HFFc6 (cell line): Measurements from ENCODE around the gene FRAS1. TPM values are rescaled to one million over a fixed set of nuclear protein-coding genes. Genes with fewer than 3 reads are reported as not detected.
"Not testable (repeated sequence)": the region's sequence is repeated elsewhere in the genome, so short reads cannot be mapped to it uniquely, and the experiment has no call there.

Source experiments
- DNase-seq: peaks from one replicate; pipeline ENCODE4 v3.0.0-alpha.2; 2018
- H3K27ac Mint-ChIP-seq: 2 replicates; pipeline ENCODE4 v1.8.0; 2020; ENCODE audit warnings: mild to moderate bottlenecking, mixed read lengths
- H3K27me3 Mint-ChIP-seq: 2 replicates; pipeline ENCODE4 v1.8.0; 2021; ENCODE audit warnings: mild to moderate bottlenecking, moderate library complexity, mixed read lengths; ENCODE audit not compliant: insufficient read depth
- H3K36me3 Mint-ChIP-seq: 2 replicates; pipeline ENCODE4 v1.8.0; 2021; ENCODE audit warnings: low read depth, mixed read lengths
- H3K4me1 Mint-ChIP-seq: 2 replicates; pipeline ENCODE4 v1.8.0; 2020; ENCODE audit warnings: low read depth, mixed read lengths
- H3K4me3 Mint-ChIP-seq: 2 replicates; pipeline ENCODE4 v1.8.0; 2020; ENCODE audit warnings: mild to moderate bottlenecking, moderate library complexity, mixed read lengths
- H3K9me3 Mint-ChIP-seq: 2 replicates; pipeline ENCODE4 v1.8.0; 2020; ENCODE audit warnings: mild to moderate bottlenecking, mixed read lengths
- long read RNA-seq: library from polyadenylated mRNA; unstranded; transcript quantifications from one replicate; pipeline ENCODE4 v2.0.0, GENCODE V29; 2019
- total RNA-seq, 6 experiments: library from RNA; stranded (reverse); fragmentation: NEBNext Ultra II Directional; extraction: Animal tissue kit (Norgen Biotek cat#: 25700); gene quantifications; 2 replicates in 1 of 6; 3 replicates in 5 of 6; pipeline ENCODE4 v1.2.3, GENCODE V29; 2021
- TF ChIP-seq, protein P1 (sequence below): fragments of 200-600 bp; sonication (generic); IDR thresholded peaks from 2 replicates; pipeline ENCODE4 v1.5.0; 2021; ENCODE audit warnings: antibody characterized with exemption, mild to moderate bottlenecking

FRAS1 gene, protein sequence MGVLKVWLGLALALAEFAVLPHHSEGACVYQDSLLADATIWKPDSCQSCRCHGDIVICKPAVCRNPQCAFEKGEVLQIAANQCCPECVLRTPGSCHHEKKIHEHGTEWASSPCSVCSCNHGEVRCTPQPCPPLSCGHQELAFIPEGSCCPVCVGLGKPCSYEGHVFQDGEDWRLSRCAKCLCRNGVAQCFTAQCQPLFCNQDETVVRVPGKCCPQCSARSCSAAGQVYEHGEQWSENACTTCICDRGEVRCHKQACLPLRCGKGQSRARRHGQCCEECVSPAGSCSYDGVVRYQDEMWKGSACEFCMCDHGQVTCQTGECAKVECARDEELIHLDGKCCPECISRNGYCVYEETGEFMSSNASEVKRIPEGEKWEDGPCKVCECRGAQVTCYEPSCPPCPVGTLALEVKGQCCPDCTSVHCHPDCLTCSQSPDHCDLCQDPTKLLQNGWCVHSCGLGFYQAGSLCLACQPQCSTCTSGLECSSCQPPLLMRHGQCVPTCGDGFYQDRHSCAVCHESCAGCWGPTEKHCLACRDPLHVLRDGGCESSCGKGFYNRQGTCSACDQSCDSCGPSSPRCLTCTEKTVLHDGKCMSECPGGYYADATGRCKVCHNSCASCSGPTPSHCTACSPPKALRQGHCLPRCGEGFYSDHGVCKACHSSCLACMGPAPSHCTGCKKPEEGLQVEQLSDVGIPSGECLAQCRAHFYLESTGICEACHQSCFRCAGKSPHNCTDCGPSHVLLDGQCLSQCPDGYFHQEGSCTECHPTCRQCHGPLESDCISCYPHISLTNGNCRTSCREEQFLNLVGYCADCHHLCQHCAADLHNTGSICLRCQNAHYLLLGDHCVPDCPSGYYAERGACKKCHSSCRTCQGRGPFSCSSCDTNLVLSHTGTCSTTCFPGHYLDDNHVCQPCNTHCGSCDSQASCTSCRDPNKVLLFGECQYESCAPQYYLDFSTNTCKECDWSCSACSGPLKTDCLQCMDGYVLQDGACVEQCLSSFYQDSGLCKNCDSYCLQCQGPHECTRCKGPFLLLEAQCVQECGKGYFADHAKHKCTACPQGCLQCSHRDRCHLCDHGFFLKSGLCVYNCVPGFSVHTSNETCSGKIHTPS (N-terminal part only)
- total RNA-seq, result 10 to 100 TPM in 1 of 6 experiments, 1 to 10 TPM in 5; 1.7 to 11.0 (median 2.3) TPM
- long read RNA-seq, partial matches to known transcripts, result 4 of 8 reads
- long read RNA-seq, other reads (novel, unspliced or antisense), result 4 of 8 reads

DNA sequence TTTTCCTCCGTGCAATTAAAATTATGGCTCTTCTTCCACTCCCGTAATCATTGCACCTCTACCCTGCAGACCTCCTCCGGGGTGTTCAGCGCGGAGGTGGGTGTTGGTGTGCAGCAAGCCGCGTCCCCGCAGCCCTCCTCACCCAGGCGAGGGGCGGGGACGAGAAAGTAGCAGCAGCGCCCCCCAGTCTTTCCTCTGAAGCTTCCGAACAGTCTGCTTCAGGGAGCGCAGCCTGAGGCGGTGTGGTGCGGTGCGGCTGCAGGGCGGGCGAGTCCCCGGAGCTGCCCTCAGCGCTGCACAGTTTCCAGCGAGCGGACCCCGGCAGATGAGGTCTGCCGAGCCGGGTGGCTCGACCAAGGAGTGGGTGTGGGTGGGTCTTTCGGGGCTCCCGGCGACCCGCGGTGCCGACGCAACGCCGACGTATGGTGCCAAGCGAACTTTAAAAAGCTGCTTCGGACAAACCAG, at the start of gene FRAS1:
FRAS1 (plus strand) TSS at position 189 of the 465 bp plus-strand sequence. CDS start 687 bp downstream, outside the sequence.
- peak; percentile 22 for DNase-seq
- Mint-ChIP-seq H3K9me3 (no peaks in the 10 kb centered on the region), H3K4me3 (peak within 1 kb of the TSS; percentile 93), H3K36me3 (no peaks in the 10 kb centered on the region), H3K27ac (peak within 1 kb of the TSS; percentile 59; the same call in 1 of the 2 replicates), H3K27me3 (peaks cover 3% of the 10 kb centered on the region), H3K4me1 (peaks cover 28% of the 10 kb centered on the region)
- TF ChIP-seq, protein P1, sequence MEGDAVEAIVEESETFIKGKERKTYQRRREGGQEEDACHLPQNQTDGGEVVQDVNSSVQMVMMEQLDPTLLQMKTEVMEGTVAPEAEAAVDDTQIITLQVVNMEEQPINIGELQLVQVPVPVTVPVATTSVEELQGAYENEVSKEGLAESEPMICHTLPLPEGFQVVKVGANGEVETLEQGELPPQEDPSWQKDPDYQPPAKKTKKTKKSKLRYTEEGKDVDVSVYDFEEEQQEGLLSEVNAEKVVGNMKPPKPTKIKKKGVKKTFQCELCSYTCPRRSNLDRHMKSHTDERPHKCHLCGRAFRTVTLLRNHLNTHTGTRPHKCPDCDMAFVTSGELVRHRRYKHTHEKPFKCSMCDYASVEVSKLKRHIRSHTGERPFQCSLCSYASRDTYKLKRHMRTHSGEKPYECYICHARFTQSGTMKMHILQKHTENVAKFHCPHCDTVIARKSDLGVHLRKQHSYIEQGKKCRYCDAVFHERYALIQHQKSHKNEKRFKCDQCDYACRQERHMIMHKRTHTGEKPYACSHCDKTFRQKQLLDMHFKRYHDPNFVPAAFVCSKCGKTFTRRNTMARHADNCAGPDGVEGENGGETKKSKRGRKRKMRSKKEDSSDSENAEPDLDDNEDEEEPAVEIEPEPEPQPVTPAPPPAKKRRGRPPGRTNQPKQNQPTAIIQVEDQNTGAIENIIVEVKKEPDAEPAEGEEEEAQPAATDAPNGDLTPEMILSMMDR, result peak; percentile 36; the same call in 1 of the 2 replicates

DNA sequence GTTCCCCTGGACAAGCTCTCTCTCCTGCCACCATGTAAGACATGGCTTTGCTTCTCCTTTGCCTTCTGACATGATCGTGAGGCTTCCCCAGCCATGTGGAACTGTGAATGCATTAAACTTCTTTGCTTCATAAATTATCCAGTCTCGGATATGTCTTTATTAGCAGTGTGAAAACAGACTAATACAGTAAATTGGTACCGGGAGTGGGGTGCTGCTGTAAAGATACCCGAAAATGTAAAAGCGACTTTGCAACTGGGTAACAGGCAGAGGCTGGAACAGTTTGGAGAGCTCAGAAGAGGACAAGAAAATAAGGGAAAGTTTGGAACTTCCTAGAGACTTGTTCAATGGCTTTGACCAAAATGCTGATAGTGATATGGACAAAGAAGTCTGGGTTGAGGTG, 46.1 kb upstream of the FRAS1 start:
- not testable (repeated sequence) for H3K27me3 Mint-ChIP-seq, H3K4me1 Mint-ChIP-seq, H3K4me3 Mint-ChIP-seq, H3K36me3 Mint-ChIP-seq, H3K27ac Mint-ChIP-seq, DNase-seq
- H3K9me3 Mint-ChIP-seq, result peaks cover 12% of the 10 kb centered on the region

DNA sequence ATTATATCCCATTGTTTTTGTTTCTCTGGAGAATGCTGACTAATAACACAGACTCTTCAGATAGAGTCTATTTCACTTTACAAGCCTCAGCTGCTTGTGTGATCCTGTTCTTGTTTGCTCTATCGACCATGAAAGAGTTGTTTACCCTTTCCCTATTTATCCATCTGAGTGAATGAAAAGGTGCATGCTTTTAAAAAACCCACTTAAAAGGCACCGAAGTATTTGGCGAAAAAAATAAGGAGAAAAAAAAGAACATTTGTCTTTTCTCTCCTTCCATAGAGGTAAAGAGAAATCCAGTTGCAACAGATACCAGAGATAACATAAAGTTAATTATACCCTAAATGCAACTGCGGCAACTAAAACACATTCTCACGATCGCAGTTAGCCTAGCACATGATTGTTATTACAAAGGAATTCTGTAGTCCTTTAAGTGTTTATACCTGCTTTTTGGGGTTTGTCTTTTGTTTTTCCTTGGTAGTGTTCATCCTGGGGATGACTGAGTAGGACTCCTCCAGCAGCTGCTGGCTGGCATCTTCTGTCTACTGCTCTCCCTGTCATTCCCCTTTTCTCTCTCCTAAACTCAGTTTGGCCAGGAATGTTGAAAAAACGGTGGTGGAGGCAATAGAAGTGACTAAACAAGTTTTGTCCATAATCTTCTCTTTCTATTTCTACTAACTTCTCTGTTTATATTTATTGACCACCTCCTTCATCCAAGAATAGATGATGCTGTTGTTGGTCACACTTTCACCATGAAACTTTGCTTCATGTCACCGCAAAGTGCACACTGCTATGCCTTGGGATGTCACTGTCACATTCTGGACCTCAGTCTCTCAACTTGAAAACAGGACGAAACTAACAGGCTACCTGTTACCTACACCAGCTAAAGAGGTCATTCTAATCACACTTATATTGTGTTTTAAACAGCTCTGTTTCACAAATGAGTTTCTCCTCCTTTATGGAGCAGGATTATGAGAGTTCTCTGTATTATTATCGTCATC, 41.9 kb upstream of the FRAS1 start:
- Mint-ChIP-seq H3K4me1 (no peaks in the 10 kb centered on the region; the same call in 1 of the 2 replicates), H3K27ac (no peak overlapping the region), H3K27me3 (peaks cover 7% of the 10 kb centered on the region), H3K36me3 (peaks cover 8% of the 10 kb centered on the region), H3K4me3 (no peak overlapping the region), H3K9me3 (peaks cover 12% of the 10 kb centered on the region)
- TF ChIP-seq, protein P1, result no peak
- no peak for DNase-seq

DNA sequence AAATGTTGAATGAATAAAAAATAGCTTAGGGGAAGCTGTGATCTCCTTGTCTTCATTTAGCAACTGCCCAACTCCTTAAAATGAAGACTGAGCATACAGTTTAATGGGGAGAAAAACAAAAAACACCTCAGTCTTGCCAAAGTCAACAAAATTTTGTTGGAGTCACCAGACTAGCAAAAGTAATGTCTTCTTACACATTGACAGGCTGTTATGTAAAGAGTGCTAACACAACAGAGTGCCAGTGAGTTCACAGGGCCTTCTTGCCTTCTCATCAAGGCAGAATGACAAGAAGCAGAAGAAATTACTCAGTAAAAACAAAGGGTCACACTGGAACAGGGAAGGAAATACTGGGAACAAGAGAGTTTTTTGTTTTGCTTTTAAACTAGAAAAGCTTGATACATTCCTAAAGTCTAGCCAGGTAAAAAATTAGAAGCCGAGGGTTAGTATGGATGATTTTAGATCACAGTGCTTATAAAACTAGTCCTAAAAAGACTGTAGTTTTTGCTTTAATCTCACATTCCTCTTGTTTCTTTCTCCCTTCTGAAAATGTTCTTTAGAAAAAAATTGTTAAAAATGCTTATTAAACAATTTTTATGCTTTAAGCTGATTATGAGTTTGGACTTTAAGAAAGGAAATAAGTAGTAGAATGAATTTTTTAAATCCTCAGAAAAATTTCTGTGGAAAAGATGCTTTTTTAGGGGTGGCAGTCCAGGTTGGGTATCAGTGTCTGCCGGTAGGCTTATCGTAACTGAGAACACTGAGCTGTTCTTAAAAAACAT, 38.7 kb upstream of the FRAS1 start:
- Mint-ChIP-seq H3K36me3 (no peaks in the 10 kb centered on the region), H3K27ac (no peak overlapping the region), H3K4me3 (no peak overlapping the region), H3K9me3 (no peaks in the 10 kb centered on the region), H3K27me3 (peaks cover 7% of the 10 kb centered on the region), H3K4me1 (no peaks in the 10 kb centered on the region; the same call in 1 of the 2 replicates)
- TF ChIP-seq, protein P1, result no peak
- DNase-seq, result no peak
